ENCODE data around the gene MTR. TPM values are rescaled to one million over a fixed set of nuclear protein-coding genes. Genes with fewer than 3 reads are reported as not detected.

MTR gene
- total RNA-seq, 1 experiment from 2014 or later: 24.6 TPM

GRCh38 chr1:236886199-236886598, 91.1 kb downstream of the MTR start:
- POLR2A ChIA-PET: no interaction called here
- ATAC-seq: no peak
- Histone ChIP-seq H3K27me3 (ENCODE audit: insufficient read depth, low read length) (no peaks in the 10 kb centered on the region), H3K36me3 (ENCODE audit: control insufficient read depth in 1 of 2, insufficient read depth in 2 of 2, low read length in 2 of 2) (peaks cover 5 to 11% of the 10 kb centered on the region in 2 experiments; a peak in 3 of 4 replicates), H3K4me1 (ENCODE audit: control insufficient read depth in 1 of 2, insufficient read depth in 2 of 2, low read length in 2 of 2) (no peaks in the 10 kb centered on the region), H3K27ac (ENCODE audit: low read depth, low read length) (no peak overlapping the region), H2AFZ (ENCODE audit: low read depth, low read length, poor library complexity, severe bottlenecking) (no peak overlapping the region), H4K20me1 (ENCODE audit: insufficient read depth) (no peaks in the 10 kb centered on the region), H3K79me2 (ENCODE audit: insufficient read depth, low read length) (no peaks in the 10 kb centered on the region), H3K4me2 (ENCODE audit: low read length) (no peak overlapping the region), H3K9me2 (ENCODE audit: insufficient read depth) (no peaks in the 10 kb centered on the region), H3K9ac (ENCODE audit: low read length) (no peak overlapping the region), H3K9me3 (ENCODE audit: control insufficient read depth in 1 of 2, insufficient read depth in 1 of 2, low read depth in 1 of 2, low read length in 2 of 2) (no peaks in the 10 kb centered on the region), H3K4me3 (replicated peaks in 1 of 2; ENCODE audit: low read depth in 1 of 2, low read length in 2 of 2) (no peak overlapping the region)
- RAD21 ChIA-PET (ENCODE audit: low non-redundant PET in 1 of 2, low total read pairs in 2 of 2, uncharacterized antibody in 2 of 2, unreplicated experiment in 2 of 2): no interaction called here
- DNase-seq (ENCODE audit: low read depth, low spot score): no peak
- intact Hi-C loops (cut with micrococcal nuclease): no loop called here
- CTCF ChIA-PET: no interaction called here
- no TSS peak for BruUV-seq (replicated peaks)
- TF ChIP-seq EGR1 (IDR thresholded peaks at IDR 0.05; ENCODE audit: low read depth) (no peak), SRF (IDR thresholded peaks at IDR 0.05; ENCODE audit: low read depth) (no peak), JUND (IDR thresholded peaks at IDR 0.05) (no peak), MAX (IDR thresholded peaks at IDR 0.05) (no peak), ATF3 (IDR thresholded peaks at IDR 0.05) (no peak), POLR2A (IDR thresholded peaks at IDR 0.05; ENCODE audit: borderline replicate concordance, extremely low read depth, insufficient read depth, insufficient read length) (no peak), SIN3A (IDR thresholded peaks at IDR 0.05; ENCODE audit: low read depth) (no peak), CEBPB (IDR thresholded peaks at IDR 0.05; ENCODE audit: low read depth) (no peak), ELF1 (IDR thresholded peaks at IDR 0.05; ENCODE audit: borderline replicate concordance, low read depth) (no peak), REST (IDR thresholded peaks at IDR 0.05; ENCODE audit: low read depth) (no peak)

Data from HCT116 (cell line).